Measurements from ENCODE around the gene MTHFD1.

DNA sequence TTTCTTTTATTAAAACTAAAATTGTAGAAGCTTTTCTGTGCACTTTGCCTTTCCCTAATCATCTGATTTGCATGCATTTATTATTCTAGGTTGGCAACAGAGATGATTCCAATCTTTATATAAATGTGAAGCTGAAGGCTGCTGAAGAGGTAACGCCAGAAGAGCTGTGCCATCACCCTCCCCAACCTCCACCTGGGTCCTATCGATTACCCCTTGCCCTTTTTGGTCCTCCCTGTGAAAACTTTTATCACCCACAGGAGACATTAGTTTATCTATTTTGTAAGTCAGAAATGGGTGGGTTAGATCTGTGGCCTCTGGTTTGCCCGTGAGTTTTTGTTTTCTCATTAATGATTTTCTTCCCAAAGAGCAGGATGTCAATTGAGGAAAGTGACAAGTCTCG, 22.8 kb downstream of the MTHFD1 start:
- TF ChIP-seq TAF1 (IDR thresholded peaks at IDR 0.05; ENCODE audit: borderline replicate concordance, insufficient read depth, low read length) (no peak), POLR2AphosphoS5 (IDR thresholded peaks at IDR 0.05; ENCODE audit: low read depth, low read length) (no peak), SIN3A (IDR thresholded peaks at IDR 0.05; ENCODE audit: borderline replicate concordance, insufficient read depth, low read length) (no peak)
- TF ChIP-seq, protein P1, sequence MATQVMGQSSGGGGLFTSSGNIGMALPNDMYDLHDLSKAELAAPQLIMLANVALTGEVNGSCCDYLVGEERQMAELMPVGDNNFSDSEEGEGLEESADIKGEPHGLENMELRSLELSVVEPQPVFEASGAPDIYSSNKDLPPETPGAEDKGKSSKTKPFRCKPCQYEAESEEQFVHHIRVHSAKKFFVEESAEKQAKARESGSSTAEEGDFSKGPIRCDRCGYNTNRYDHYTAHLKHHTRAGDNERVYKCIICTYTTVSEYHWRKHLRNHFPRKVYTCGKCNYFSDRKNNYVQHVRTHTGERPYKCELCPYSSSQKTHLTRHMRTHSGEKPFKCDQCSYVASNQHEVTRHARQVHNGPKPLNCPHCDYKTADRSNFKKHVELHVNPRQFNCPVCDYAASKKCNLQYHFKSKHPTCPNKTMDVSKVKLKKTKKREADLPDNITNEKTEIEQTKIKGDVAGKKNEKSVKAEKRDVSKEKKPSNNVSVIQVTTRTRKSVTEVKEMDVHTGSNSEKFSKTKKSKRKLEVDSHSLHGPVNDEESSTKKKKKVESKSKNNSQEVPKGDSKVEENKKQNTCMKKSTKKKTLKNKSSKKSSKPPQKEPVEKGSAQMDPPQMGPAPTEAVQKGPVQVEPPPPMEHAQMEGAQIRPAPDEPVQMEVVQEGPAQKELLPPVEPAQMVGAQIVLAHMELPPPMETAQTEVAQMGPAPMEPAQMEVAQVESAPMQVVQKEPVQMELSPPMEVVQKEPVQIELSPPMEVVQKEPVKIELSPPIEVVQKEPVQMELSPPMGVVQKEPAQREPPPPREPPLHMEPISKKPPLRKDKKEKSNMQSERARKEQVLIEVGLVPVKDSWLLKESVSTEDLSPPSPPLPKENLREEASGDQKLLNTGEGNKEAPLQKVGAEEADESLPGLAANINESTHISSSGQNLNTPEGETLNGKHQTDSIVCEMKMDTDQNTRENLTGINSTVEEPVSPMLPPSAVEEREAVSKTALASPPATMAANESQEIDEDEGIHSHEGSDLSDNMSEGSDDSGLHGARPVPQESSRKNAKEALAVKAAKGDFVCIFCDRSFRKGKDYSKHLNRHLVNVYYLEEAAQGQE (IDR thresholded peaks at IDR 0.05; ENCODE audit: insufficient read depth in 1 of 2, low read depth in 2 of 2, low read length in 2 of 2), result no peak
